ENCODE measurements around the gene NFYC.

NFYC gene

GRCh38 chr1:40691538-40692428 is at the start of gene NFYC:
Gene NFYC, plus strand, starts transcription at chr1:40691704. Its CDS starts 47,140 bp downstream, at chr1:40738844.
- DNase-seq (ENCODE audit: low read depth in 3 of 3): peak; percentile 86 to 91 (median 90)

GRCh38 chr1:40645118-40645680 is 46.3 kb upstream of the NFYC start:
- no peak for DNase-seq (ENCODE audit: low read depth in 3 of 3)

- DNase-seq (ENCODE audit: low read depth in 3 of 3): no peak
Measured at GRCh38 chr1:40646315-40646714, 45.2 kb upstream of the NFYC start.

GRCh38 chr1:40648200-40648599 is 43.3 kb upstream of the NFYC start:
- no peak for DNase-seq (ENCODE audit: low read depth in 3 of 3)

- no peak for DNase-seq (ENCODE audit: low read depth in 3 of 3)
Measured at GRCh38 chr1:40648928-40649591, 42.4 kb upstream of the NFYC start.

- no peak for DNase-seq (ENCODE audit: low read depth in 3 of 3)
Measured at GRCh38 chr1:40649592-40649930, 41.9 kb upstream of the NFYC start.

GRCh38 chr1:40650075-40650474 is 41.4 kb upstream of the NFYC start:
- DNase-seq (ENCODE audit: low read depth in 3 of 3): no peak

GRCh38 chr1:40651138-40651857 is 40.2 kb upstream of the NFYC start:
- no peak for DNase-seq (ENCODE audit: low read depth in 3 of 3)

- no peak for DNase-seq (ENCODE audit: low read depth in 3 of 3)
Measured at GRCh38 chr1:40652468-40652867, 39.0 kb upstream of the NFYC start.

GRCh38 chr1:40652979-40653378 is 38.5 kb upstream of the NFYC start:
- DNase-seq (ENCODE audit: low read depth in 3 of 3): no peak

- DNase-seq (ENCODE audit: low read depth in 3 of 3): no peak
Measured at GRCh38 chr1:40653851-40654537, 37.5 kb upstream of the NFYC start.

- DNase-seq (ENCODE audit: low read depth in 3 of 3): no peak
Measured at GRCh38 chr1:40657046-40657445, 34.5 kb upstream of the NFYC start.

GRCh38 chr1:40658751-40659648 is 32.5 kb upstream of the NFYC start:
- no peak for DNase-seq (ENCODE audit: low read depth in 3 of 3)

- DNase-seq (ENCODE audit: low read depth in 3 of 3): no peak
Measured at GRCh38 chr1:40659649-40659947, 31.9 kb upstream of the NFYC start.

GRCh38 chr1:40661678-40662077 is 29.8 kb upstream of the NFYC start:
- no peak for DNase-seq (ENCODE audit: low read depth in 3 of 3)

- no peak for DNase-seq (ENCODE audit: low read depth in 3 of 3)
Measured at GRCh38 chr1:40662151-40662550, 29.4 kb upstream of the NFYC start.

- DNase-seq (ENCODE audit: low read depth in 3 of 3): no peak
Measured at GRCh38 chr1:40662864-40663263, 28.6 kb upstream of the NFYC start.

GRCh38 chr1:40663324-40664166 is 28.0 kb upstream of the NFYC start:
- no peak for DNase-seq (ENCODE audit: low read depth in 3 of 3)

- DNase-seq (ENCODE audit: low read depth in 3 of 3): no peak
Measured at GRCh38 chr1:40664167-40664537, 27.4 kb upstream of the NFYC start.

GRCh38 chr1:40664791-40665190 is 26.7 kb upstream of the NFYC start:
- no peak for DNase-seq (ENCODE audit: low read depth in 3 of 3)
